GM21528 (cell line): ENCODE results near the gene PPP1R14B.

Experiments used
- ATAC-seq: cut with Tn5 transposase; IDR thresholded peaks from one replicate; pipeline ENCODE4 v1.9.1; 2021; ENCODE audit warnings: mild to moderate bottlenecking, moderate library complexity; ENCODE audit not compliant: unreplicated experiment, low FRiP score

The PPP1R14B gene

GRCh38 chr11:64232967-64233315 is 13.8 kb downstream of the PPP1R14B start:
- no peak for ATAC-seq

- ATAC-seq: no peak
Observed at GRCh38 chr11:64232182-64232966, 14.4 kb downstream of the PPP1R14B start.

- ATAC-seq: no peak
Observed at GRCh38 chr11:64231546-64231945, 15.2 kb downstream of the PPP1R14B start.

- ATAC-seq: no peak
Observed at GRCh38 chr11:64230985-64231365, 15.8 kb downstream of the PPP1R14B start.

GRCh38 chr11:64230171-64230984 is 16.4 kb downstream of the PPP1R14B start, which contains the start of gene DNAJC4:
DNAJC4 (plus strand) TSS chr11:64230548; CDS start chr11:64230855, 307 bp downstream.
- ATAC-seq: peak; percentile 42

GRCh38 chr11:64229744-64230170 is 17.0 kb downstream of the PPP1R14B start:
- ATAC-seq: no peak

- ATAC-seq: no peak
Observed at GRCh38 chr11:64229090-64229743, 17.5 kb downstream of the PPP1R14B start.

GRCh38 chr11:64227405-64227956 is 19.3 kb downstream of the PPP1R14B start:
- no peak for ATAC-seq

GRCh38 chr11:64226507-64227051 is 20.2 kb downstream of the PPP1R14B start:
- ATAC-seq: no peak

- peak; percentile 40 for ATAC-seq
Observed at GRCh38 chr11:64225608-64226506, 20.9 kb downstream of the PPP1R14B start, which contains the start of the genes NUDT22 and TRPT1. NUDT22 (plus strand) TSS chr11:64226274; CDS start chr11:64226653, 379 bp downstream. TRPT1 (minus strand) TSS chr11:64226186; CDS start chr11:64225860, 326 bp downstream.

GRCh38 chr11:64224891-64225607 is 21.7 kb downstream of the PPP1R14B start:
- ATAC-seq: no peak

- no peak for ATAC-seq
Observed at GRCh38 chr11:64224151-64224890, 22.4 kb downstream of the PPP1R14B start.

- no peak for ATAC-seq
Observed at GRCh38 chr11:64223001-64223651, 23.6 kb downstream of the PPP1R14B start.

- no peak for ATAC-seq
Observed at GRCh38 chr11:64222651-64223000, 24.1 kb downstream of the PPP1R14B start.

- no peak for ATAC-seq
Observed at GRCh38 chr11:64220798-64221197, 25.9 kb downstream of the PPP1R14B start.

GRCh38 chr11:64220271-64220670 is 26.5 kb downstream of the PPP1R14B start:
- ATAC-seq: no peak

GRCh38 chr11:64219755-64220154 is 27.0 kb downstream of the PPP1R14B start:
- no peak for ATAC-seq

- ATAC-seq: no peak
Observed at GRCh38 chr11:64219354-64219684, 27.4 kb downstream of the PPP1R14B start.
